ENCODE measurements around the gene SDC4.

- TF ChIP-seq CTCF (IDR thresholded peaks at IDR 0.05 in 2 of 3, conservative IDR thresholded peaks at IDR 0.05 in 1 of 3; ENCODE audit: borderline replicate concordance in 1 of 3, insufficient read depth in 1 of 3, low read depth in 2 of 3, low read length in 2 of 3) (no peak), EZH2 (IDR thresholded peaks at IDR 0.05) (no peak), RAD21 (IDR thresholded peaks at IDR 0.05; ENCODE audit: low read depth) (no peak)
These were observed 42.7 kb upstream of the SDC4 start for GRCh38 chr20:45390931-45391330.

Measured in HCT116 (cell line).